NCI-H2029 treated with DMSO at 0.1 percent for 48 hours (cell line): ENCODE results near the gene CES4A.

Experiments used
- DNase-seq: peaks from one replicate; lab custom pipeline; 2025; lab: John Stamatoyannopoulos, UW

CES4A gene

DNA sequence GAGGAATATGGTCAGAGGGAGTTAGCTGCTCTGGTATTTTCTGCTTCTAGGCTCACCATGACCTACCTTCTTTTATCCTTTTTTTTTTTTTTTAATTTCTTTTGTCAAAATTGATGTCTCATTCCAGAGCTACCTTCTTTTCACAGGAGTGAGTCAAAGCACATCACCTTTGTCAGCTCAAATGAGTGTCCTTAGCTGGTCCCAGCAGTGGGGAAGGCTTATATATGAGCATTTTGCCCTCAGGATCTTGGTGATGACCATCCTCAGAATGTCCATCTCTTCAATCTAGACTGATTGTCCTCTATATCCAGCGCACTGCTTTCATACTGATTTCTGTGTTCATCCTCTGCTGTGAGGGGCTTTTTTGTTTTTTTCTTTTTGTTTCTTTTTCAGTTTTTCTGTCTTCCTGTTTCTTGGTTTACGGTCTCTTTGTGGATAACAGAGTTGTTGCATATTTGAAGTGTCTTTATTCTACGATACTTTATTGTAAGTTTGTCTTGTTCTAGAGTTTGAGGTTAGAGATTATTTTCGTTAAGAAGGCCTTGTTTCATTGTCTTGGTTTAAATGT lies 65.5 kb downstream of the CES4A start:
- no peak for DNase-seq

DNA sequence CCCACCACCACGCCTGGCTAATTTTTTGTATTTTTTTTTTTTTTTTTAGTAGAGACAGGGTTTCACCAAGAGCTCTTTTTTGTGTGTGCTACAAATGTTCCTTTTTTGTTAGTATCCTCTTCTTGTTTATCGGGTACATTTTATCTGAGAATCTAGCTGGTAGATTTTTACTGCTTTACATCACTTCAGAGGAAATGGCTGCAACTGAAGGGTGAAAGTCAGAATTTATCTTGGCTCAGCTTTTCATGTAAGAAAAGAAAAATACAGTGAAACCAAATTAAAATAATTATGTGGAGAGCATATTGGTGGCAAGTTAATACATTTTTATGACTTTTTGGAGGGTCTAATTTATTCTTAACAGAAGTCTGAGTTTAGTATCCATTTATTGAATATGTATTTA lies 66.5 kb downstream of the CES4A start:
- DNase-seq, result no peak

DNA sequence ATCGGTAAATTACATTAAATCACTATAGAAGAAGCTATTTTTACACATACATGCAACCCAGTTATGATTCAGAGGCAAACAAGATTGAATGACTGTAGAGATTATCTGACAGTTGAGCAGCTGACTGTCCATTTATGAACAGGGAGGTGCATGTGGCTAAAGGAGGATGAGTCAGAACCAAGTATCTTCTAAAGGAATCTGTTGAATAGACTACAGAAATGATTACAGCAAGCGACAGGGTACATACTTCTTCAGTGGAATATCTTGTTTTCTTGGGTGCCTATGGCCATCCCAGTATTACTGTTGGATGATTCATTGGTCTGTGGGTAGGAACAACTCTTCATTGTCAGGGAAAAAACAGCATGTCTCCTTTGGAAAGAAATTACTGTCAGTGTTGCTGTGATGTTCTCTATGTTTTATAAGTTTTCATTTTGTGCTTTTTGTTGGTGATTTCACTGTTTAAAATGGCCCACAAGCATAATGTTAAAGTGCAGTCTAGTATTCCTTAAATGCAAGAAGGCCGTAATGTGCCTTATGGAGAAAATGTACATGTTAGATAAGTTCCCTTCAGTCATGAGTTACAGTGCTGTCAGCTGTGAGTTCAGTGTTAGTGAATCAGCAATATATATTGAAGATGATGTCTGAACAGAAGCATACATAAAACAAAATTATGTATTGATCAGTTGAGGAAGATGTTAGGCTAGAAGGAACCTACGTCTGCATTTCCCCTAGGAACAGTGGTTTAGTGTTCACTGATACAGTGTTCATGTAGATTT lies 67.5 kb downstream of the CES4A start:
- no peak for DNase-seq
